ENCODE data around the gene DOCK1. TPM values are rescaled to one million over a fixed set of nuclear protein-coding genes. Genes with fewer than 3 reads are reported as not detected.

The DOCK1 gene
- total and polyA plus RNA-seq, 5 experiments from 2014 or later = not detected

GRCh38 chr10:127118034-127118433 lies 212.8 kb downstream of the DOCK1 start:
- ATAC-seq (no peak), DNase-seq (no peak)
- Mint-ChIP-seq H3K36me3 (peaks cover 0 to 4% (median 2%) of the 10 kb centered on the region in 3 donors), H3K9me3 (peaks cover 0 to 14% (median 5%) of the 10 kb centered on the region in 9 donors), H3K4me3 (no peak overlapping the region), H3K4me1 (peaks cover 0 to 2% (median 0%) of the 10 kb centered on the region in 4 donors), H3K27ac (no peak overlapping the region), H3K27me3 (peaks cover 0 to 16% (median 3%) of the 10 kb centered on the region in 5 donors)
- POLR2A ChIA-PET = no interaction called here

GRCh38 chr10:127119936-127120335 lies 214.7 kb downstream of the DOCK1 start:
- peaks cover 0 to 14% (median 3%) of the 10 kb centered on the region in 9 donors for H3K9me3 Mint-ChIP-seq
- ATAC-seq (no peak), DNase-seq (no peak)
- no peak overlapping the region for H3K27ac Mint-ChIP-seq
- peaks cover 0 to 2% (median 0%) of the 10 kb centered on the region in 4 donors for H3K4me1 Mint-ChIP-seq
- H3K4me3 Mint-ChIP-seq = no peak overlapping the region
- peaks cover 0 to 10% (median 4%) of the 10 kb centered on the region in 5 donors for H3K27me3 Mint-ChIP-seq
- H3K36me3 Mint-ChIP-seq = no peaks in the 10 kb centered on the region
- POLR2A ChIA-PET = no interaction called here

DNA sequence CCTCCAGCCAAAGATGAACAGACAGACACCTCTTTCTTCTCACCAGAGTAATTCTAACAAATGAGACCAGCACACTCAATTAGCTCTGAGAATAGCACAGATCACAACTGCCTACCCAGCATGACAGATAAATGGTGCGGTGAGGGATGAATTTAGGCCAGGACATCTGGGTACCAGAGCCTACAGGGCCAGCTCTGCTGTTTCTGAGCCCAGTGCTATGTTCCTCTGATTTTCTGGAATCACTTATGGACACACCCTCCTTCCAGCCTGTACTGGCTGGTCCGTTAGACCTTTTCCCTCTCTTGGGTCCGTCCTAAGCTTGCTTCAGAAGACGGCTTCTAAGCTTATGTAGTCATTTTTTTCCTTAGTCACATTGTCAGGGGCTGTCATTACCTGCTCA lies 217.6 kb downstream of the DOCK1 start:
- Mint-ChIP-seq H3K4me1 (peaks cover 0 to 2% (median 0%) of the 10 kb centered on the region in 4 donors), H3K27ac (no peak overlapping the region), H3K27me3 (peaks cover 0 to 9% (median 4%) of the 10 kb centered on the region in 5 donors), H3K4me3 (no peak overlapping the region), H3K36me3 (no peaks in the 10 kb centered on the region), H3K9me3 (peaks cover 0 to 13% (median 0%) of the 10 kb centered on the region in 9 donors)
- ATAC-seq (no peak), DNase-seq (no peak)
- POLR2A ChIA-PET = no interaction called here

DNA sequence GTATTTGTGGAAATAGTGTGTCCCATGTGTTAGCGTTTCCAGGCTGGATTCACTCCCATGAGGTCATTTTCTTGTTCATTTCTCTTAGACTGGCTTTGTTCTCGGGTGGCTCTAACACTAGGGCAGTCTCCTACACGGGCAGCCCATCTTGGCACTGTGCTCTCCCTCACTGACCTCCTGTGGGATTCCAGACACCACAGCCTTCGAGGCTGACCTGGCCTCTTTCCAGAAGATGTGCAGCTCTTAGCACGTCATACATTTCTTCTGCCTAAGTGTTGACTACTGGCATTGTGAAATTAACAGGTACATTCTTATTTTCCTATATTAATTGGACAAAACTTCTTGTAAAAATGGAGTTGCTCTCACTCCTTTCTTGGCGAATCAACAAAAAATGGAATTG lies 218.4 kb downstream of the DOCK1 start:
- DNase-seq = no peak
- Mint-ChIP-seq H3K27ac (no peak overlapping the region), H3K4me3 (no peak overlapping the region), H3K4me1 (peaks cover 0 to under 1% (median 0%) of the 10 kb centered on the region in 4 donors), H3K36me3 (no peaks in the 10 kb centered on the region), H3K27me3 (peaks cover 0 to 5% (median under 1%) of the 10 kb centered on the region in 5 donors), H3K9me3 (peaks cover 0 to 13% (median 0%) of the 10 kb centered on the region in 9 donors)
- POLR2A ChIA-PET = no interaction called here
- no peak for ATAC-seq

DNA sequence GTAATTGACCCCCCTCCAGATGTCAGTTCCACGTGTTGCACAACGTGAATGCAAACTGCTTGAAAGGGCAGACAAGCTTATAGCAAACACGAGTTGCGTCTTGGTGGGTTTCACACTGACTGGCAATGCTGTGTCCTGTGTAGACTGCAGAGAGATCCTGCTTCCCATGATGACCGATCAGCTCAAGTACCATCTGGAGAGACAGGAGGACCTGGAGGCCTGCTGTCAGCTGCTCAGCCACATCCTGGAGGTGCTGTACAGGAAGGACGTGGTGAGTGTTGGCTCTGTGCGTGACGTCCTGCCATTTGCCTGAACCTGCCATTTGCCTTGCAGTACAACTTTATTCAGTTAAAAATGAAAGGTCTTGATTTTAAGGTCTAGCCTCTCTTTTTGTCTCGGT lies 220.1 kb downstream of the DOCK1 start:
- ATAC-seq = no peak
- peaks cover 0 to 8% (median 2%) of the 10 kb centered on the region in 5 donors for H3K27me3 Mint-ChIP-seq
- POLR2A ChIA-PET = no interaction called here
- peaks cover 0 to 13% (median 0%) of the 10 kb centered on the region in 9 donors for H3K9me3 Mint-ChIP-seq
- H3K27ac Mint-ChIP-seq = no peak overlapping the region
- no peak for DNase-seq
- no peak overlapping the region for H3K4me3 Mint-ChIP-seq
- H3K4me1 Mint-ChIP-seq = no peaks in the 10 kb centered on the region
- no peaks in the 10 kb centered on the region for H3K36me3 Mint-ChIP-seq

GRCh38 chr10:127127822-127128221 lies 222.6 kb downstream of the DOCK1 start:
- ATAC-seq (no peak), DNase-seq (no peak)
- Mint-ChIP-seq H3K36me3 (no peaks in the 10 kb centered on the region), H3K9me3 (peaks cover 0 to 7% (median 0%) of the 10 kb centered on the region in 9 donors), H3K4me3 (no peak overlapping the region), H3K27me3 (peaks cover 0 to 4% (median 2%) of the 10 kb centered on the region in 5 donors), H3K4me1 (no peaks in the 10 kb centered on the region), H3K27ac (no peak overlapping the region)
- POLR2A ChIA-PET = no interaction called here

- no peak overlapping the region for H3K27ac Mint-ChIP-seq
- no peaks in the 10 kb centered on the region for H3K36me3 Mint-ChIP-seq
- H3K4me3 Mint-ChIP-seq = no peak overlapping the region
- ATAC-seq (no peak), DNase-seq (no peak)
- no peaks in the 10 kb centered on the region for H3K4me1 Mint-ChIP-seq
- POLR2A ChIA-PET = no interaction called here
- H3K9me3 Mint-ChIP-seq = no peaks in the 10 kb centered on the region
- peaks cover 0 to 3% (median 2%) of the 10 kb centered on the region in 5 donors for H3K27me3 Mint-ChIP-seq
Measured at GRCh38 chr10:127129104-127129503, 223.9 kb downstream of the DOCK1 start.

- Mint-ChIP-seq H3K9me3 (no peaks in the 10 kb centered on the region), H3K4me3 (no peak overlapping the region), H3K4me1 (peaks cover 0 to 13% (median 0%) of the 10 kb centered on the region in 4 donors), H3K36me3 (no peaks in the 10 kb centered on the region), H3K27ac (no peak overlapping the region), H3K27me3 (peaks cover 0 to 7% (median 0%) of the 10 kb centered on the region in 5 donors)
- ATAC-seq (no peak), DNase-seq (no peak)
- POLR2A ChIA-PET = no interaction called here
Measured at GRCh38 chr10:127132451-127132850, 227.2 kb downstream of the DOCK1 start.

DNA sequence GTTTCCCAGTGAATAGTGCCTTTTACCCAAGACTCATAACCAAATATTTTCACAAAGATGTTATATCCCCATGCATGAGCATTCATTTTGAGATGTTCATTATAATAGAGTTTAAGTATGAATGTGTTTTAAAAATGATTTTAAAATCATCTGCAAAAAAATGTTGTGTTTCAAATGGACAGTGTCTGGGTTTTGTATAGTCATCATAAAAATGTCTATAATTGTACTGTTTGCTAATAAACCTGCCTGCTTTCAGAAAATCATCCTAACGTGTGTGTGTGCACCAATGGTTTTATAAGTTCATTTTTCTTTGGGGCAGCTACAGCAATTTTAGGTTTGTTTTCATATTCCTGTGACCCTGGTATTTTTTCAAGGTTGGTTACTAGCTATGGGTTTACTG lies 228.0 kb downstream of the DOCK1 start:
- no peak for DNase-seq
- H3K4me1 Mint-ChIP-seq = peaks cover 0 to 13% (median 0%) of the 10 kb centered on the region in 4 donors
- H3K9me3 Mint-ChIP-seq = no peaks in the 10 kb centered on the region
- no peaks in the 10 kb centered on the region for H3K36me3 Mint-ChIP-seq
- no peak overlapping the region for H3K27ac Mint-ChIP-seq
- H3K4me3 Mint-ChIP-seq = no peak overlapping the region
- POLR2A ChIA-PET = no interaction called here
- ATAC-seq = no peak
- peaks cover 0 to 7% (median 0%) of the 10 kb centered on the region in 5 donors for H3K27me3 Mint-ChIP-seq

GRCh38 chr10:127133672-127134500 lies 228.7 kb downstream of the DOCK1 start:
- Mint-ChIP-seq H3K27ac (no peak overlapping the region), H3K36me3 (no peaks in the 10 kb centered on the region), H3K27me3 (peaks cover 0 to 3% (median 0%) of the 10 kb centered on the region in 5 donors), H3K4me3 (no peak overlapping the region), H3K9me3 (no peaks in the 10 kb centered on the region), H3K4me1 (peaks cover 0 to 13% (median 0%) of the 10 kb centered on the region in 4 donors)
- ATAC-seq (no peak), DNase-seq (no peak)
- POLR2A ChIA-PET = no interaction called here

GRCh38 chr10:127135844-127136577 lies 230.8 kb downstream of the DOCK1 start:
- Mint-ChIP-seq H3K36me3 (no peaks in the 10 kb centered on the region), H3K27ac (no peak overlapping the region), H3K4me3 (no peak overlapping the region), H3K27me3 (peaks cover 0 to 3% (median 0%) of the 10 kb centered on the region in 5 donors), H3K4me1 (peaks cover 0 to 13% (median 0%) of the 10 kb centered on the region in 4 donors), H3K9me3 (no peaks in the 10 kb centered on the region)
- no peak for DNase-seq
- no peak for ATAC-seq
- POLR2A ChIA-PET = no interaction called here

- H3K36me3 Mint-ChIP-seq = no peaks in the 10 kb centered on the region
- H3K27me3 Mint-ChIP-seq = peaks cover 0 to 3% (median 0%) of the 10 kb centered on the region in 5 donors
- no peaks in the 10 kb centered on the region for H3K9me3 Mint-ChIP-seq
- H3K4me1 Mint-ChIP-seq = peaks cover 0 to 13% (median 0%) of the 10 kb centered on the region in 4 donors
- no peak overlapping the region for H3K4me3 Mint-ChIP-seq
- DNase-seq (no peak), ATAC-seq (no peak)
- H3K27ac Mint-ChIP-seq = no peak overlapping the region
- POLR2A ChIA-PET = no interaction called here
Measured at GRCh38 chr10:127137391-127137790, 232.2 kb downstream of the DOCK1 start.

- no peaks in the 10 kb centered on the region for H3K36me3 Mint-ChIP-seq
- DNase-seq (no peak), ATAC-seq (no peak)
- H3K9me3 Mint-ChIP-seq = no peaks in the 10 kb centered on the region
- no peaks in the 10 kb centered on the region for H3K4me1 Mint-ChIP-seq
- H3K4me3 Mint-ChIP-seq = no peak overlapping the region
- H3K27ac Mint-ChIP-seq = no peak overlapping the region
- POLR2A ChIA-PET = no interaction called here
- peaks cover 0 to 4% (median 0%) of the 10 kb centered on the region in 5 donors for H3K27me3 Mint-ChIP-seq
Measured at GRCh38 chr10:127142136-127142535, 236.9 kb downstream of the DOCK1 start.

Data from naive thymus-derived CD8-positive, alpha-beta T cell (primary cell).